Stimulated activated CD8-positive, alpha-beta memory T cell treated with anti-CD3 and anti-CD28 coated beads, Interleukin-12 subunit alpha, Interleukin-12 subunit beta, amount 100 ng/mL, for 24 hours (primary cell): ENCODE measurements around the gene MYO6.
"Not testable (repeated sequence)": the region's sequence is repeated elsewhere in the genome, so short reads cannot be mapped to it uniquely, and the experiment has no call there.

ENCODE experiments used
- DNase-seq: peaks from one replicate; pipeline ENCODE4 v3.0.0-alpha.2; 2020; ENCODE audit errors: extremely low read depth

MYO6 gene

DNA sequence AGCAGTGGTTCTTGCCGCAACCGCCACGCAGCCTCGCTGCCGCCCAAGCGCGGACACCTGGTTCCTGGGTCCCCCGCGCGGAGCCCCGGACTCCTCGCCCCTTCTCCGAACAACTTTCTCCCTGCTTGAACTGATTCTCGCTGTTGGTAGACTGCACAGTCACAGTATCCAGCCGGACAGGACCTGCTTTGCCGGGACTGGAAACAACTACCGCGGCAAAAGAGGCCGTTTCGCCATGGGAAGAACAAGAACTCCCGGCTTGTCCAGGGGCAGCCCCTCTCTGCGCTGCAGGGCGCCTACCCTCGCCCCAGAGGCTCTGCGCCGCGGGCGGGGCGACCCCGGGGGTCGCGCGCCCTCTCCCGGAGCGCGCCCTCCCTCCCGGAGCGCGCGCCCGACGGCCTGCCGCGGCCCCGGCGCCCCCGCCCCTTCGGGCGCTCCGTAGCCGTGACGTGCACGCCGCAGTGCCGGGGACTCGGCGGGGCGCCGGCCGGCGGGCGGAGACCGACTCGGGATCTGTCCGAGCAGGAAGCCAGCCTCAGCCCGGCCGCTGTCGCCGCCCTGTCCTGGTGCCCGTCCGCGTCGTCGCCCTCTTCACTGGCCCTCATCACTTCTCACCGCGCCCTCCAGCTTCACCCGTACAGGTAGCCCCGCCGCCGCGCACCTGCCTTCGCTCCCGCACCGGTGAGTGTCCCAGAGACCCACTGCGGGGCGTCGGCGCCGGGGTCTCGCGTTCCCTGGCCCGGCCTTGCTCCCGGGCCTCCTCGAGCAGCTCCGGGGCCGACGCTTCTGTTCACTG lies at the start of gene MYO6:
Gene MYO6, plus strand, starts transcription at position 497 of the 796 bp plus-strand sequence. CDS start 68,309 bp downstream, outside the sequence.
- no peak for DNase-seq

DNA sequence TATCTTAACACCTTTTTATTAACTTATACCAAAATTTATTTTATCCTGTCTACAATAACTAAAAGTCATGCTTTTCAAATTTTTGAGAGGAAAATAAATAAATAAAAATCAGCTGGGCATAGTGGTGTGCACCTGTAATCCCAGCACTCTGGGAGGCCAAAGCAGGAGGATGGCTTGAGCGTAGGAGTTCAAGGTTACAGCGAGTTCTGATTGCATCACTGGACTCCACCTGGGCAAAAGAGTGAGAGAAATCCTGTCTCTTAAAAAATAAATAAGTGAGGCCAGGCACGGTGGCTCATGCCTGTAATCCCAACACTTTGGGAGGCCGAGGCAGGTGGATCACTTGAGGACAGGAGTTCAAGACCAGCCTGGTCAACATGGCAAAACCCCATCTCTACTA lies 40.7 kb upstream of the MYO6 start:
- DNase-seq = not testable (repeated sequence)

DNA sequence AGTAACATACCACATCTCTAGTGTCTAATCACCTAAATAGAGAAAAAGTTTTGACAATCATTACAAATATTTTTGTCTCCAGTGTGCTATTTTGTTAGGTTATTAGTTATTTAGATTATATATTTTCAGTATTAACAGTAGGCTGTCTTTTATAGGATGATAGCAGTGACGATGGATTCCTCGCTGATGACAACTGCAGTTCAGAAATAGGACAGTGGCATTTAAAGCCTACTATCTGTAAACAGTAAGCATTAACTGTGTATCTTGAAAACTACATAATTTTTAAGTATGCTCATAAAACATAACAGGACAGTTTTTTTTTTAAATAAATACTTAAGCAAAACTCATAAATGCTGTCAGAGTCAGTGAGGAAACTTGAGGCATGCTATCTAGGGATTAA lies 37.9 kb upstream of the MYO6 start:
- no peak for DNase-seq

DNA sequence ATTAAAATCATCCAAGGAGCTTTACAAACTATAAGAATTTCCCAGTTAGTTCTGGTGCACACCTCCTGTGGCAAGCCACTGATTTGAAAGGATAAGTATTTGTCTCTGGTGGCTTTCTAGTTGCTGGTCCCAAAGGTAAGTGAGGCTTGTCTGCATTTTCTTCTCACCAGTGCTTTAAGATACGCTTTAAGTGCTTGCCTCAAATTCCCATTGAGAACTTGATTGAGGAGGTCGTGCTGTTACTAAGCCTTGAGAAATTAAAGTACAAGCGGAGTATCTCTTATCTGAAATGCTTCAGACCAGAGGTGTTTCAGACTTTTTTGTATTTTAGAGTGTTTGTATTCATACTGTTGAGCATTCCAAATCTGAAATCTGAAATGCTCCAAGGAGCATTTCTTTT lies 29.9 kb upstream of the MYO6 start:
- no peak for DNase-seq

DNA sequence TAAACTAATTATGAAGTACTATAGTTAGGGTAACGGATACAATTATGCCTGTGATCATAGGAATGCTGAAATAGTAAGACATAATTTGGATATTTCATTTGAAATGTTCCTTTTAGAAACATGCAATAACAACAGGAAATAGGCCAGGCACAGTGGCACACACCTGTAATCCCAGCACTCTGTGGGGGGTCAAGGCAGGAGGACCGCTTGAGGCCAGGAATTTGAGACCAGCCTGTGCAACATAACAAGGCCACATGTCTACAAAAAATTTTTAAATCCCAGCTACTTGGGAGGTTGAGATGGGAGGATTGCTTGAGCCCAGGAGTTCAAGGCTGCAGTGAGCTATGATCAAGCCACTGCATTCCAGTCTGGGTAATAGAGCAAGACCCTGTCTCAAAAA lies 25.7 kb upstream of the MYO6 start:
- DNase-seq = no peak

DNA sequence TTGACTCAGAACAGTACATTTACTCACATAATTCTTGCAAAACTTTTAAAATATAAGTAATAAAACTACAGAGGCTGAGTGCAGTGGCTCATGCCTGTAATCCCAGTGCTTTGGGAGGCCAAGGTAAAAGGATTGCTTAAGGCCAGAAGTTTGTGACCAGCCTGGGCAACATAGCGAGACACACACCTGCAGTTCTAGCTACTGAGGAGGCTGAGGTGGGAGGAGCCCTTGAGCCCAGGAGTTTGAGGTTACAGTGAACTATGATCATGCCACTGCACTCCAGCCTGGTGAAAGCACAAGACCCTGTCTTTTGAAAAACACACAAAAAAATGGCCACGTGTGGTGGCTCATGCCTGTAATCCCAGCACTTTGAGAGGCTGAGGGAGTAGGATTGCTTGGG lies 21.8 kb upstream of the MYO6 start:
- no peak for DNase-seq

DNA sequence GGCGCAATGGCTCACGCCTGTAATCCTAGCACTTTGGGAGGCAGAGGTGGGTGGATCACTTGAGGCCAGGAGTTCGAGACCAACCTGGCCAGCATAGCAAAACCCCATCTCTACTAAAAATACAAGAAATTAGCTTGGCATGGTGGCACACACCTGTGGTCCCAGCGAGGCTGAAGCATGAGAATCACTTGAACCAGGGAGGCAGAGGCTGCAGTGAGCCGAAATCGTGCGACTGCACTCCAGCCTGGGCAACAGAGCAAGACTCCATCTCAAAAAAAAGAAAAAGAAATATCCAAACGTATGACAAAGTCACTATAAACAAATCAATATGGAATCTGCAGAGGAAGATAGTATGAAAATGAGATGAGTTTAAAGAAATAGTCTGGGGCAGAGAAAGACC lies 18.0 kb upstream of the MYO6 start:
- not testable (repeated sequence) for DNase-seq

DNA sequence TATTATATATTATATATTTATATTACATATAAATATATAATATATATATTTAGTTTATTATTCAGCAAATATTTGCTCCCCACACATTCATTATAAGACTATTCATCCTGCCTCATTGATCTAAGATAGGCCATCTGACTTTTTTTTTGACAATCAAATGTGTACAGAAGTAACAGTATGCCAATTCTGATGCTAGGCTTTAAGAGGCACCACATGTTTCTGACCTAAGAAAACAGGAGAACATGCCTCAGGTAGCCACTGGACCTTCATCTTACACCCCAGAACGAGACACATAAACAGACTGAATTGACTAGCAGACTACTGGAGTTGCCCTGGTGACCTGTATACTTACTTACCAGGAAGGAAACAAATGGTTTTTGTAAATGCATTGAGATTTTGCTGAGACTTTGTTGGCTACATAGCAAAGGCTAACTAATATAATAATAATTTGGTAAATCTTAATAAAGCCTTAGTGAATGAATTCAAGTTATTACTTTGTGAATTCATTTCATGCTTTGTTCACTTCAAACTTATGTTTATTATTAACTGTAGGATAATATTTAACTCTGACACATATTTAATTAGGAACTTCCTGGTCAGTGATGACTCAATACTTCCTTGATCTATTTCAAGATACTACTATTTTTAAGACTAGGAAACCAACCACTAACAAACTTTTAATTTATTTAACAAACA lies 13.4 kb upstream of the MYO6 start:
- DNase-seq = no peak

DNA sequence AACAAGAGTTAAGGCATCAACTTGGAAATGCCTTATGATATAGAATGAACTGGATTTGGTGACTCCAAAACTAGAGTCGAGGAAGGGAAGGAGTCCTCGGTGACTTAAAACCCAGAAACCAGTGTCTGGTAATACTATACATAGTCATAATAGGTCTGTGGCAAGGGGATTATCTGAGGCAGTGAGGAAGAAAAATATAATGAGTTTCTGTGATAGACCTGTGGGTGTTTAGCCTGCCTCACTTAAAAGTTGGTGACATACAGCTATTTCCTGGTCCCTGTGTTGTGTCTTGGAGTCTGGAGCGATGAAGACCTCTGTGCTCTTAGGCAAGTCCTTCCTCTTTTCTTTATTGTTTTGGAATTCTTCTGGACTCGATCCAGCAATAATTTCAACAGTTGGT lies 5.1 kb upstream of the MYO6 start:
- no peak for DNase-seq

DNA sequence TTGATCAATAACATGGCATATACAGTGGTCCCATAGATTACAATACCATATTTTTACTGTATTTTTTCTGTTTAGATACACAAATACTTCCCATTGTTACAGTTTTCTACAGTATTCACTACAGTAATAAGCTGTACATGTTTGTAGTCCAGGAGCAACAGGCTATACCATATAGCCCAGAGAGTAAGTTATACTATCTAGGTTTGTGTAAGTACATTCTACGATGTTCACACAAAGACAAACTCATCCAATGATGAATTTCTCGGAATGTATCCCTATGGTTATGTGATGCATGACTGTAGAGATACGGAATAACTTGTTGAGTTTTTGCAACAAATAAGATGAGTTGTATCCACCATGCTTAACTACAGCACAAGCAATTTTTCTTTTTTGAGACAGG lies 3.6 kb upstream of the MYO6 start:
- no peak for DNase-seq

DNA sequence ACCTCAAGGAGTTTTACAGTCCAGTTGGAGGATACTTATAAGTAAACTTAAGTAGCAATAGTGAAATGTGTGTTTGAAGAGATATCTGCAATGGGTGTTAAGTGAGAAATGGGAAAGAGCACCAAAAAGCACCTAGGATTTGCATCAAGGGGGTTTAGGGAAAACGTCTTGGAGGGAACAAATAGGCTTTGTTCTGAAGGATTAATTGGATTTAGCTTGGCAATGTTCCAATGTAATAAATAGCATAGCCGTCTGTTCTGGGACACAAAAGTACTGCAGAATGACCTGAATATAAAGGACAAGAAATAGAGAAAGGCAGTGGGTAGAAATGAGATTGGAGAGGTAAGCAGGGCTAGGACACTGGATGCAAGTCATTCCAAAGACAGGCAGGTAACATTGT lies 2.8 kb upstream of the MYO6 start:
- DNase-seq = no peak

DNA sequence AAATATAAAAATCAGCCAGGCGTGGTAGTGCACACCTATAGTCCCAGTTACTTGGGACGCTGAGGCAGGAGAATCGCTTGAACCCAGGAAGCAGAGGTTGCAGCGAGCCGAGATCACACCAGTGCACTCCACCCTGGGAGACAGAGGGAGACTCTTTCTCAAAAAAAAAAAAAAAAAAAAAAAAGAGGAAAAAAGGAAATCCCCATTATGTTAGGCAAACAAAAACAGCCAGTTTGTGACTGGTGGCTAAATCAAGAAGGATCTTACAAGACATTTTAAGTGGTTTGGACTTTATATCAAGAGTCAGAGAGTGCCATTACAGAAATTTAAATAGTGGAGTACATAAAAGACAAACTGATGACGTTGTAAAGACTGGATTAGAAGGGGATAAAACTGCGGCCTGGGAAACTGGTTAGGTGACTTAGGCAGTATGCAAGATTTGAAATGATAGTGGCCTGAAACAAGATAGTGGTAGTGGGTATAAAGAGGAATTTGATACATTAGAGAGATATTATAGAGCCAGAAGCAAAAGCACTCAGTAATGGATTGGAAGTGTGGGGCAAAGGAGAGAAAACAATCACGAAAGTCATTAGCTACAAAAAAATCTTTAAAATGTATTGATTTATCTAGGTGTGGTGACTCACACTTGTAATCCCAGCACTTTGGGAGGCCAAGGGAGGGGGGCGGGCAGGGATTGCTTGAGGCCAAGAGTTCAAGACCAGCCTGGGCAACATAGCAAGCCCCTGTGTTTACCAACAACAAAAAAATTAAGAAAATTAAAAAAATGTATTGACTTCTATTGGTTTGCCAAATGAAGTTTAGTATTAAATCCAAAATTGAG lies 1.7 kb upstream of the MYO6 start:
- DNase-seq = no peak

DNA sequence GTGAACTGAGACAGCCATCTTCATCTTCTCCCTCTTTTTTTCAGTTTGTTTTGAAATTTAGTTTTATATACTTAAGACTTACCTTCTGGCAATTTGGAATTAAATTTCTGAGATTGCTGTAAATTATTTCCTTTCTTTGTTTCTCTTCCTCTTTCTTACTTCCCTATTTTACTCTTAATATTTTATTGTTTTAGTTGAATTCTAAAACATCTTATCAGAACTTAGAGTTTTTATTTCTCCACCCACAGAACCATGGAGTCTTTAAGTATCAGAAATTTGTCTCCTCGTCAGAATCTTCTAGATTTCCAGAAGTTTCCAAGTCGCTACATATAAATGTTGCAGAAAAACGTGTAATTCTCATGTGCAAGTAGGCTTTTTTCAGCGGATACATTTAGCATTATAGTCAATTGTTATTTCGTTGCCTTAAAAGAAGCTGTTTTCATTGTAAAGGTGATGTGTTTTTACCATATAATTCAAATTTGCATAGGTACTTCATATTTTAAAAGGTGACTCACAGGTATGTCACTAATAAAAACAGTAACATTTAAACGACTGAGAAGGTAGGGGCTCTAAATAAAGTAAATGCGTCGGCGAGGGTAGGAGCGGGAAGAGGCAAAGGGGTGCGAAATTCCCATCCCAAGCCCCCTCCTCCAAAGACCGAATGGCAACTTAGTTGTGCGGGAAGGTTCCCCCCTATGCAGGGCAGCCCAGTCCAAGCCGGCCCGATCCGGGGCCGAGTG lies 866 bp upstream of the MYO6 start:
- DNase-seq = no peak

DNA sequence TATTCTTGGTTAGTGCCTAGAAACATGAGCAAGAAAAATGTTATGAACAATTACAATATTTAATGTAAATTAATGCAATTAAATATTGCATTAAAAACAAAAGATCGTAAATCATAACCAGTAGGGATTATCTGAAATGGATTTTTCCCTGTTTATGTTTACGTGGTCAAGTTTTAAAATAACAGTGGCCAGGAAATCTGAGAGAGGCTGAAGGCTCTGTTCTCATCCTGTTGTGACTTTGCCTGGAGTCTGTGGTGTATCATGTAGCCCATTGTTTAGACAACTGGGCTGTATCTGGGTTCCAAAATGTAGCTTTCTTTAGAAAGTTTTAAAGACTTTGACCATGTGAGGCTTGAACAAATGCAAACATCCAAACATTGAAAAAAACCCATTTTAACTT lies 2.4 kb downstream of the MYO6 start:
- no peak for DNase-seq

DNA sequence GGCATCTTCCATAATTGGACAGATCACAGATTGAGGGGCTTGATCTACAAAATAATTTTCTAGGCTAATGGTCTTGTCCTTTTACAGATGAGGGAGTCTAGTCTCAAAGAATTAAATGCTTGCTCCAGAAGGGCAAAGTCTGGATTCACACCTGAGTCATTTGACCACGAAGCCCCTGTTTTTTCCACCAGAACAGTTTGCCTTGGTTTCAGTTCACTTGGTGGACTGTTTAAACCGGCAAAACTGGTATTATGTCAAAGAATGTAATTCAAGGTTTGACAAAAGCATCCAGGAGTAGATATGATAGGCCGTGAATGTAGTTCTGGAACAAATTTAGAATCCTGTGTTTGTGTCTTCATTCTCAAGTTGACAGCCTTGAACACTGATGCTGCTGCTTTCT lies 3.3 kb downstream of the MYO6 start:
- no peak for DNase-seq

DNA sequence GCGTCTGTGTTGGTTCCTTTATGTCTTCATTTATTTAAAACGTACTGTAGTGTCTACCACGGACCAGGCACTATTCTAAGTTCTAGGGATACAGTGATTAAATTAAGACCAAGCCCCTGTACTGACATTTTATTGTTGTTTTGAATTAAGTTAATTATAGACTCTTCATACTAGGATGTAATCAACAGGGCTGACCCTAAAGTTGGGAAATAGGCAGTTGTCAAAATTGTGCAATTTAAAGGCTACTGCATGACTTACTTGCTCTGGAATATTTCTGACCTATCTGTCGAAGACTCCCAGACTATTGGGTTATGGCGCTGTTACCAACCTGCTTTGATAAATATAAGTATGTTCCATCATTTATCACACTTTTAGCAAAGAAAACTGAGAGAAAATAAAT lies 6.7 kb downstream of the MYO6 start:
- DNase-seq = no peak

DNA sequence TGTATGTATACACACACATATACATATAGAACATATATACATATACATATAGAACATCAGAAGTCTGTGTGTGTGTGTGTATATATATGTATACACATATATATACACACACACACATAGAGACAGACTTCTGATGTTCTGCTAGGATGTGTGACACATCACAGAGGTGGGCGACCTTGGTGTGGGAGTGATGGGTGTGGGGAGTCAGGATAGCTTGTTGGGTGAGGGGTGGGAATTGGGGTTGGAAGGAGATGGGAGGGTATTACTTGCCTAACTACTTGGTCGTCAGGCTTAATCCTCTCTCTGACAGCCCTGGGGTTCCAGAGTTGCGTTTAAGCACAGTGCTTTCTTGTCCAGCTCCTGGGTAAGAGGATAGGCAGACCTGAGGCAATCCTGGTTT lies 8.3 kb downstream of the MYO6 start:
- DNase-seq = no peak

DNA sequence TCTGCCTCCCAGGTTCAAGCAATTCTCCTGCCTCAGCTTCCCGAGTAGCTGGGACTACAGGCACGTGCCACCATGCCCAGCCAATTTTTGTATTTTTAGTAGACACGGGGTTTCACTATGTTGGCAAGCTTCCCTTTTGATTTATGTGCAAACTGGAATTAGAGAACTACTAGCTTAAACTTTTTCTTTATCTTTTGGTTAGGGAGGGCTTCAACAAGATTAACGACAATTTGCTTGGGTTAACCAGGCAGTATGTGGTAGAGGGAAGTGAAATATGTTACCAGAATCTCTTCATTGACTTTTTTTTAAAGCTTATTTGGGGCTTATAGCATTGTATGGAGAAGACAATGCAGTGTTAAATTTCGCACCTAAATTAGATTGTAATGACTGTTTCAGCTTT lies 9.0 kb downstream of the MYO6 start:
- no peak for DNase-seq

DNA sequence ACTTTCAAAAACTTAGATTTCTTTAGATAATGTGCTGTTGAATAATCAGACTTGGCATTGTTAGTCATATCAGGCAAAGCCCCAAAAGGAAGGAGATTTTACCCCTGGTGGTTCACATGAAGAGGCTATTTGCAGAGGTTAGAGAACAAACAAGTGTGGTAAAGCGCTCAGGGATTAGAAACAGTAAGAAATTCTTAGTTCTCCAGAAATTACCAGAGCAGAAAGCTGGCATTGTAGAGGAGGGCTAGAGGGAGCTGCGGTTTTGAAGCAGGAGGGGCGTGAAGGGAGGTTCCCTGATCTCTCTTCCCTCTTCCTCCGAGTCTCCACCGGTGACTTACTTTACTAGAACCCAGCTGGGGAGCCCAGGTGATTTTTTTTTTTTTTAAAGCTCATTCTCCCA lies 10.2 kb downstream of the MYO6 start:
- DNase-seq = no peak

DNA sequence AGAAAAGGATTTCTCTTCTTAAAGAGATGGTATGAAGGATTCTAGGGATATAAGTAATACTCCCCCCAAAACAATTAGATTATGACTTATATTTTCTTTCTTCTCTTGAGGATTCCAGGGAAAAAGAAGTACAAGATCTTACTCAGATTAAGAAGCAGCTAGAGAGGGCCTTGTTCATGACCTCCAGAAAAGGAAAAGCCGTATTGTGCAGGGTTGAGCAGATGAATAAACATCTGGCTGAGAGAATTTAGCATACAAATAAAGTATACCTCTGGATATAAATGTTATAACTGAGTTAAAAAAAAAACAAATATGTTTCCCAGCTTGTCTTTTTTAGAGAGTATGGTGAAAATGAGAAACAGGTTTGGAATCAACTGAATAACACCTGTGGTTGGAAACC lies 11.3 kb downstream of the MYO6 start:
- no peak for DNase-seq

DNA sequence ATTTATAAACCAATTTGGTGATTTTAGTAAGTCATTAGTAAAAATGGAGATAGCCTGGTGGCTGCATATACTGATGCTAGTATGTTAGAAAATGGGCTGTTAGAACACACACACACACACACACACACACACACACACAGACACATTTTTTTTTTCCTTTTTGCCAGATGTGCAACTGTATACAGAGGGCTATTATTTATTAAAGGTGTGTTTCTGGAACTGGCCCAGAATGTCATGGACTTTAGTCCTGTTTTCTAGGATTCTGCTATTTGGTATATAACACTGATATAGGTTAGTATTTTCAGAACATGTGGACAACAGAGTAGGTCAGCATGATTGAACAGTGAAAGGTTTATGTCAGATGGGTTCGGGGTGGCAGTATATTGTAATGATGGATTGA lies 12.4 kb downstream of the MYO6 start:
- DNase-seq = no peak

DNA sequence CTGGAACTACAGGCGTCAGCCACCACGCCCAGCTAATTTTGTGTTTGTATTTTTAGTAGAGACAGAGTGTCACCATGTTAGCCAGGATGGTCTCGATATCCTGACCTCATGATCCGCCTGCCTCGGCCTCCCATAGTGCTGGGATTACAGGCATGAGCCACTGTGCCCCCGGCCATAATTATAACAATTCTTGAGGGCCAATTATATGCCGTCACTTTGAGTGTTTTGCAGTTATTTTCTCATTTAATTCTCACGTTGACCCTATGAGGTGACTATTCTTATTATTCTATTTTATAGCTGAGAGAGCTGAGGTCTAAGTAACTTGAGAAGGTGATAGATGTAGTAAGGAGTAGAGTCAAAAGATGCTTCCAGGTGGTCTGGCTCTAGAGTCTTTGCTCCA lies 13.0 kb downstream of the MYO6 start:
- DNase-seq = no peak
